GM20431 (cell line): ENCODE measurements around the gene BCAS3.

Source experiments
- in situ Hi-C: fragments of 300-500 bp; cut with MseI, MboI; formaldehyde crosslinking; loops from one replicate; pipeline ENCODE4 v1.15.0; 2020; ENCODE audit warnings: low sequenced_read_pairs; ENCODE audit not compliant: unreplicated experiment

The BCAS3 gene

DNA sequence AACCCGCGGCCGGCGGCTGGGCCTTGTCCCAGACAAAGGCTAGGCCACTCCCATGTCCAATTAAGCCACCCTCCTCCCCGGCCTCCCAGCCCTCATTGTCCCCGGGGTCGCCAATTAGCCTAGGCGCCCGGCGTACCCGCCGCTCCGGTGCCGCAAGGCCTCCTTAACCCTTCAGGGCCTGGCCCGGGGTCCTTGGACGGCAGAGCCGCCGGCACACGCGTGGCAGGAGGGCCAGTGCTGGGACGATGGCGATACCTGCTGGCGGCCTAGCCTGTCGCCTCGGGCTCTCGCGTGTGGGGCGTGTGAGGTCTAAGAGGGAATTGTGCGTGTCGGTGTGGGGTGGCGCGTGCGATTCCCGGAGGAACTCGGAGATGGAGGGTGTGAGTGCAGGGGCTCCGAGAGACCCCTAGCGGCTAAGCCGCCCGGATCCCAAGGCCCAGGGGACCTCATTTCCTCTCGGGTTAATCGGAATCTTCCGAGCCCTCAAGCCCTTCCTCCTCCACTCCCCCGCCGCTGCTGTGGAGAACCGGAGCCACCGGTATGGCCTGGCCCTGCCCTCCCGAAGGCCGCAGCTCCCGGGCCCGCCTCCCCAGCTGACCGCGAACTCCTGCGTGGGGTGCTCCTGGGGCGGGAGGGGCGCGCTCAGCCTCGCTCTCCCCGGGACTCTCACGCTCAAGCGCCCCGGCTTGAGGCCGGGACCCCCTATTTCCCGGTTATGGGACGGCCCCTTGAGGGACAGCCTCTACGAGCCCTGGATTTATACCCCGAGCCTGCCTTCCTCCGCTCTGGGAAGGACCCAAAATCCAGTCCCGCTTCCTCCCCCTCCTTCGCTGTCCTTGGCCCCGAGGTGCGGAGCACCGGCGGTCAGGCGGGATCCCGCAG is 733.9 kb downstream of the BCAS3 start:
- in situ Hi-C loops: no loop called here

DNA sequence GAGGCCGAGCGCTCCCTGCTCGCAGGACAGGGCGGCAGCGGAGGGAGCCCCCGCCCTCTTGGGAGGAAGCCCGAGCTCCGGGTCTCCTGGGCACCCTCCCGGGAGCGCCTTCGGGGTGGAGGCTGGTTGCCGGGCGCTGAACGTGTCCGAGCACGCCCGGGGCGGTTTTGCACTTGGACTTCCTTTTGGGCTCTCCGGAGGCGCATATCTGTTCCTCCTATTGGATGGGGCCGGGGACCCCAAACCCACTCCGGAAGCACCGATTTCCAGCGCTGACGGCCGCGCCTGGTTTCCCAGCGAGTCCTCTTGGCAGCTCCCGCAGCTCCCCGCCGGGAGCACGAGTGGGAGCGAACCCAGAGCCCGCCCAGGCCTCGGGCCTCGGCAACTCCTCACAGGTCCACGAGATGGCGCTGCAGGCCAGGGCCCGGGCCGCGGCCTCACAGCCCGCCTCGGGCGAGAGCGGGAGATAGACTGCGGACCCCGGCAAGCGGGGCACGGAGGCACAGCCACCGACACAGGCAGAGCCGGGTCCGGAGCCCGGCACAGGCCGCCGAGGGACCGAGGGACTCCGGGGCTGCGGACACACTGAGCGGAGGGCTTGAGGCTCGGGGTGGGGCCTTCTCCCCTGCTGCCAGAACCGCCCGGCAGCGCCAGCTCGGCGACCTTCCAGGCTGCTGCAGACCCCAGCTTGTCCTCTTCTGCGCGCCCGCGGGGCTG is 734.6 kb downstream of the BCAS3 start:
- in situ Hi-C loops: no loop called here

GRCh38 chr17:61412860-61413660 is 735.4 kb downstream of the BCAS3 start:
- in situ Hi-C loops: no loop called here

DNA sequence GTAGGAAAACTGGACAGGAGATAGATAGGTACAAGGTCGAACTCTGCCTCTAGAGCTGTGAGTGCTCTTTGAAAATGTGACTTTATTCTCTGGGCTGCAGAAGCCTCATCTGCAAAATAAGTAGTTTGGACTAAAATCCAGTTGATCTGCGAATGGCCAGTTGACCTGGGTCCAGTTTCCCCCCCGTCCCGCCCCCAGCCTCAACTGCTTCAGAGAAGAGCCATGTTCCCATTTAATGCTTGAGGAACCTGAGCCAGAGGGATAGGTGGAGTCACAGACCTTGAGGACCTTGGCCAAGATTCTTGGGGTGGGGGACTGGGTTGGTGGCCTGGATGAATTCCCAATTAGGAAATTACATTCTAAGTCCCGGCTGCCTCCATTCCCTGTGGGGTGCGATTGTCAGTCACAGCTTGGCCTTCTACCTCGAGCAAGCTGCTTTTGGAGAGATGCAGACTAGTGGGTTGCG is 736.0 kb downstream of the BCAS3 start:
- in situ Hi-C loops: no loop called here

GRCh38 chr17:61414141-61414935 is 736.7 kb downstream of the BCAS3 start:
- in situ Hi-C loops: no loop called here

DNA sequence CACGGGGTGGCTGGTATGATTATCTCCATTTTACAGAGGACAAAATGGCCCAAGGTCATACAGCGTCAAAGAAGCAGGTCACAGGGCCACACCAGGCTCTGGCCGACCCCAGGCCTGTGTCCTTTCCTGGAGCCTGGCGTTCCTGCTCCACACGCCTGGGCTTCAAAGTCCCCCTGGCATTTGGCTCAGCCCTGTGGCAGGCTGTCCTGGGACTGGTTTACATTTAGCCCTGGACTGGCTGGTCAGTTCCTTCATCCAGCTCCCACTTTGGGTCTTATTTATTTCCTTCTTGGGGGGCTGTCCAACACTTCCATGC is 737.2 kb downstream of the BCAS3 start:
- in situ Hi-C loops: no loop called here

DNA sequence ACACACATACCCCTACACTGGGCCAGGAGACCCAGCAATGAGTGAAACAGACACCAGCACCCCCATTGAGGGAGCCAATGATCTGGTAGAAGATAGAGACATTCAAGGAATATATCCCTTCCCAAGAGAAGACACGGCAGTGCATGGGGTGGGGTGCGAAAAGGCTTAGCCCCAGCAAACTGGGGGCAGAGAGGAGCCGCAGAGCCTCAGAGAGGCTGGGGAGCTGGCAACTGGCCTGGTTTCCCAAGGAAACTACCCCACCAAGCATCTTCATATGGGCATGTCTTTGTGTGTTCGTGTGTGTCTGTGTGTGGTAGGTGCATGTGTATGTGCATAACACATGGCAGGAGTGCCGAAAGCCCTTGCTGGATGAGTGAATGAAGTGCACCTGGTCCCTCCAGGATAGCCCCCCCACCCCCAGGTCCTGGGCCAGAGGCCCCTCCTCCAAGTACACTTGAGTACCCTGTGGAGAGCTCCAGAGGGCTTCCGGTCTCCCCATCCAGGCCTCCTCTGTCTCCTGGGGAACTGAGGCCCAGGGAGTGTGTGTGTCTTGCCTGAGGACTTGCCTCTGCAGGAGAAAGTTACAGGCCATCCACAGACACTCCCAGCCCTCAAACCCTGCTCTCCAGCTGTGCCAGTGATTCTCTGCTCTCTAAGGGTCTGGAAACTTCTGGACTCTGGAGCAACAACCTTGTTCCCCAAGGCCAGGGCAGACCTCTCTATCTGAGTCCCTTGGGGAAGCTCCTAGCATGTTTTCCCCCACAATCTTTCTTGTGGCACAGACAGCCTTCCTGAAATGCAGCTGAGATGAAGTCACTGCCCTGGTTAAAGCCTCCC is 737.9 kb downstream of the BCAS3 start:
- in situ Hi-C loops: no loop called here

- in situ Hi-C loops: no loop called here
Observed at GRCh38 chr17:61416211-61416539, 738.5 kb downstream of the BCAS3 start.

DNA sequence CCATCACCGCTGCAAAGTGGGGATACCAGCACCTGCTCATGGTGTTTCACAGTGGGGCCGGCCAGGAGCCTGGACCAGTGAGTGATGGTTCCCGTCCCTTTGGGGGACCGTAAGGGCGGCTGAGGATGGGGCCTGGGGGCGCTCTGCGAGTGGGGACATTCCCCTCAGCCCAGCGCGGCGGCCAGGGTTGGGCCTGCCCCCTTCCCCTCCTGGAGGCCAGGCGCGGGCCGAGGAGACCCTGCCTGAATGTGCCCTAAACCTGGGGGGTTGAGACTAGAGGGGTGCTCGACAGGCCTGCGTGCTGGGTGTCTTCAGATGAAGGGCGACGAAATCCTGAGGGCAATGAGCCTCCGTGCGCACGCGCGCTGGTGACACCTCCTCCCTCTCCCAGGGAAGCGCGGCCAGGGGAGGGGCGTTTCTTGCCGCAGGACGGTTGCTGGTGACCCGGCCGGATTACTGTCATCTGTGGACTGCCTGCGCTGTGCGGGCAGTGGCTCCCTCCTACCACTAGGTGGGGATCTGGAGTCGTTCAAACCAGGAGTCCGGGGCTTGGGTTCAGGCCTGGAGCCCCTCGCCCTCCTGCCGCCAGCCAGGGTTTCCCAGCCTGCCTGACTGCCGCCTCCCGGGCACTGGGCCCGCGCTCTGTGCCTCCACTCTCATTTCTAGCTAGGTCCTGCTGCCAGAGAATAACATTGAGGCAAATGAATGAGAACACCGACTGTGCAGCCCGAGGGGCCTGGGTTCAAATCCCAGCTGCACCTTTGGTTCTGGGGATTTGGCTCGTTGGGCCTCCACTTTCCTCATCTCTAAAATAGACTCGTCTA is 739.1 kb downstream of the BCAS3 start:
- in situ Hi-C loops: no loop called here

DNA sequence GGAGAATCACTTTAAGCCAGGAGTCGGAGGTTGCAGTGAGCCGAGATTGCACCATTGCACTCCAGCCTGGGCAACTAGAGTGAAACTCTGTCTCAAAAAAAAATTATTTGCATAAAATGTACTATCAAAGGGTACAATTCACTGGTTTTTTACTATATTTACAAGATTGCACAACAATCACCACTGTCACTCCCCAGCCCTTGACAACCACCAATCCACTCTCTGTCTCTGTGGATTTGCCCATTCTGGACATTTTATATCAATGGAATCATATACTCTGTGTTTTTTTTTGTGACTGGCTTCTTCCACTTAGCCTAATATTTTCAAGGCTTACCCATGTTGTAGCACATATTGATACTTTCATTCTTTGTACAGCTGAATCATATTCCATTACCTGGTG is 740.8 kb downstream of the BCAS3 start:
- in situ Hi-C loops: no loop called here

- in situ Hi-C loops: no loop called here
Observed at GRCh38 chr17:61419496-61420046, 741.9 kb downstream of the BCAS3 start.

DNA sequence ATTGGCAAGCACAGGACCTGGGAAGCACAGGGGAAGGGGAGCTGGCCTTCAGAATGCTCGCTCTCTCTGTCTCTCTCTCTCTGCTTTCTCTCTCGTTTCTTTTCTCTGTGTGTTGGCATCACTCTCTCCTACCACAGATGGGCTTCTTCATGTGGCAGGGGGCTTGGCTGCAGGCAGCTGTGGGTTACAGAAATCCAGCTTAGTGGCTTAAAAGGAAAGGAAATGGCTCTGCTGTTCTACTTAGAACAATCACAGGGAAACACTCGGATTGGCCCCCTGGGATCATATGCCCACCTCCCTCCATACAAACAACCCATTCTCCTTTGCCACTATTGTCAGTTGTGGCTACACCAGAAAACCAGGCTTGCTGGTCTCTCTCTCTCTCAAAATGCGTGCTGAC is 742.4 kb downstream of the BCAS3 start:
- in situ Hi-C loops: no loop called here

DNA sequence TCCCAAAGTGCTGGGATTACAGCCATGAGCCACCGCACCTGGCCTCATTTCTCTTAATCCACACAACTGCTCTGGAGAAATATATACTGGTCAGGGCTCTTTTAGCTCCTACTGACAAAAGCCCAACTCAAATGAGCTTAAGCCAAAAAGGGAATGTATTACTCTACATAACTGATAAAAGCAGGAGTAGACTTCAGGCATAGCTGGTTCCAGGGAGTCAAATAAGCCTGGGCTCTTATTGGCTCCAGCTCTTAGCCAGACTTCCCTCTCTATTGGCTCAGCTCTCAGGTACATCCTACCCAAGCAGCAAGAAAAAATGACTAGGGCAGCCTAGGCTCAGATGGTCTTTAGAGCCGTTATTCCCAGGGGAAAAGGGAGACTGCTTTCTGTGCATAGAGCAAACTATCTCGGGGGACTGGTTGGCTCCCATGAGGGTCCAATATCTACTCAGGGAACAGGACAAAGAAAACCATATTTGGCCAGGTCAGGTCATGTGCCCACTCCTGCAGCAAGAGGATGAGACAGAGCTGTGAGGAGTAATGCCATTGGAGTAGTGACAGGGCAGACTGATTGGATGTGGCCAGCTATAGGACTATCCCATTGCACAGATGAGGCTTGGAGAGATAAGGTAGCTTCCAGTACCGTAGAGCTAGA is 743.2 kb downstream of the BCAS3 start:
- in situ Hi-C loops: no loop called here

DNA sequence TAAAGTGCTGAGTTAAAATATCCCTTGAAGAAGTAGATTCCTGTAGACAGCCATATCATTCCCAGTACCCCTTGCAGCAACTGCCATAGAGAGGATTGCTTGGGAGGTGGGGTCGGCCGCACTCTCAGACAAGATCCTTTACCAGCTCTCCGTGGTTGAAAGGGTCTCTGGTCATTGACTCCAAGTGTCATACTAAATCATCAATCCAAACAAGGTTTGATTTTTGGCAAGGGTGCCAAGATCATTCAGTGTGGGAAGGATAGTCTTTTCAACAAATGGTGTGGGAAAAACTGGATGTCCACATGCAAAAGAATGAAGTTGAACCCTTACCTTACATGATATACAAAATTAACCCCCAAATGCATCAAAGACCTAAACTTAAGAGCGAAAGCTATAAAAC is 743.8 kb downstream of the BCAS3 start:
- in situ Hi-C loops: no loop called here

GRCh38 chr17:61422116-61422799 is 744.6 kb downstream of the BCAS3 start:
- in situ Hi-C loops: no loop called here

DNA sequence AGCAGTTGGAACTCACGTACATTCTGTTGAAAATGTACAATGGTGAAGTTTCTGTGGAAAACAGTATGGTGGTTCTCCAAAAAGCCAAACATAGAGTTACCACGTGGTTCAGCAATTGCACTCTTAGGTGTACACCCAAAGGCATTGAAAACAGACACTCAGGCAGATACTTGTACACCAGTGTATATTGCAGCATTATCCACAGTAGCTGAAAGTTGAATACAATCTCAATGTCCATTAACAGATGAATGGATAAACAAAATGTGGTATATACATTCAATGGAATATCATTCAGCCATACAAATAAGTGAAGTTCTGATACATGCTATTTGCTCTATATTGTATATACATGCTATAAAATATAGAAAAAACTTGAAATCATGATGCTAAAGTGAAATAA is 745.2 kb downstream of the BCAS3 start:
- in situ Hi-C loops: no loop called here
